ENCODE results near the gene APCDD1L.
A peak's percentile ranks its signal among the peaks of the same experiment; 100 is the strongest.

APCDD1L gene

DNA sequence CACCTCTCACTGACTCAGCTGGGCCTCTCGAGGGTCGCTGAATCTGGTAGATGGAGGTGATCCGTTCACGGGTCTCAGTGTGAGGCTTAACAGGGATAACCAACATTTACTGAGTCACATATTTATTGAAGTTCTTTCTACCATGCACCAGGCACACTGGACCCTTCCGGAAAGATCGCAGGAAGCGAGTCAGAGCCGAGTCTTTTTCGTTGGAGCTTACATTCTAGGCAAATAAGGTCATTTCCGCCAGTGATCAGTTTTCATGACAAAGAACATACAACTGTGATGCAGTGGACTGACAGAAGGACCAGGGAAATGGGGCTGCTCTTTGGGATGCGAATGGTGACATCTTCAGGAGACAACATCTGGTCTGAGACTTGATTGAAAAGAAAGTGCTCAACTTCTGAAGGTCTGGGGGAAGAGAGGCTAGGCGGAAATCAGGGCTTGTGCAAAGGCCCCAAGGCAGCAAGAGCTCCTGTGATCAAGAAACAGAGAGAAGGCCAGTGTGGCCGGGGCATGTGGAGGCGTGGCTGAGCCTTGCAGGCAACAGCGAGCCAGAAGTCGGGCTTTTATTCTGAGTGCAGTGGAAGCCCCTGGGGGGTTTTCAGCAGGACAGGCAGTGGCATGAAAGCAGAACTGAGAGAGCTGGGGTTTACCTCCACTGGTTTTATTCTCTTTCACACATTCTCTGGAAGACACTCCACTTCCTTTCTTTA, 56.7 kb downstream of the APCDD1L start:
- Histone ChIP-seq H3K4me1 (peaks cover 40% of the 10 kb centered on the region), H3K36me3 (peaks cover 12% of the 10 kb centered on the region), H3K4me2 (peak overlapping the region; percentile 64), H3K27ac (no peak overlapping the region), H3K9ac (no peak overlapping the region; the same call in 1 of the 2 replicates), H3K4me3 (no peak overlapping the region), H3K9me3 (peaks cover 30% of the 10 kb centered on the region), H4K20me1 (peaks cover 30% of the 10 kb centered on the region; the same call in 1 of the 2 replicates), H3K27me3 (no peaks in the 10 kb centered on the region)
- TF ChIP-seq Cebpa-rat (IDR thresholded peaks at IDR 0.05), result no peak

DNA sequence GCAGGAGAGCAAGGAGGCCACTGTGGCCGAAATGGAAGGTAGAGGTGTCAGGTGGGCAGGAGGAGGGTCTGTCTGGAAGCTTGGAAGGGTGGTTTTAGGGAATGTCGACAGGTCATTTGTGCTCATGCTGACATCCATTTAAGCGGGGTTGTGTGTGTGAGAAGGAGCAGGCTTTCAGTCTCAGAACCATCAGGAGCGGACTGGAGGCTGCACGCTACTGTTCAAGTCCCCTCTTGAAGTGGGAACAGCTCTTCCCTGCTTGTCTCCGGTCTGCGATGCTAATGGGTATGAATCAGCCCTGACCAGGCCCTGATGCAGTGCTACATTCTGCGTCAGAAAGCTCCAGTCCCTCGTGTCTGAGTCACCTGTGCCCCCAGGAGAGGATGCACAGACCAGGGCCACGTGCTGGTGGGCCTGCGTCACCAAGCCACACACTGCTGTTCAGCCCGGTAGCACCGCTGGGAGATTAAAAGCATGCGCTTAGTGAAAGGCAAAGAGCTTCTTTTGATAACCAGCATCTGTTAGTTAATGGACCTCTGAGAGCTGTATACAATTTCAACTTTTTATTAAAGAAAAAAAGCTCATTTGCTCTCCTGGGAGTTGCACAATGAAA, 58.0 kb downstream of the APCDD1L start:
- Histone ChIP-seq H3K9me3 (peaks cover 23% of the 10 kb centered on the region), H3K4me3 (no peak overlapping the region), H3K4me1 (peaks cover 40% of the 10 kb centered on the region), H3K27ac (no peak overlapping the region), H3K9ac (no peak overlapping the region), H3K27me3 (no peaks in the 10 kb centered on the region), H3K4me2 (peak overlapping the region; percentile 64; the same call in 1 of the 2 replicates), H3K36me3 (peaks cover 14% of the 10 kb centered on the region), H4K20me1 (peaks cover 30% of the 10 kb centered on the region; the same call in 1 of the 2 replicates)
- no peak for TF ChIP-seq Cebpa-rat (IDR thresholded peaks at IDR 0.05)

DNA sequence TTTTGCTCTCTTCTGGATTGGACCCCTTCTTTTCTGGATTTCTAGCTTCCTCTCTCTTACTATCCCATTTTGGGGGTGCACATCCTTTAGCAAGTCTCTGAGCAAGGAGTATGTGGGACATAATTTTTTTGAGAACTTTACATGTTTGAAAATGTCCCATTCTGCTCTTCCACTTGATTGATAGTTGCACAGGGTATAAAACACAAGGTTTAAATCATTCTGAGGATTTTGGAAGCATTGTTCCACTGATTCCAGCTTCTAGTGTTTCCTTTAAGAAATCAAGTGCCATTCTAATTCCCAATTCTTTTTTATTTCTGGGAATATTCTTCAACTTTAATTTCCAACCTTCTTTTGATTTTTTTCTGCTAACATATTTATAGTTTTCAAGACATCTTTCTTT, 60.7 kb downstream of the APCDD1L start:
- H3K4me3 ChIP-seq, result no peak overlapping the region

DNA sequence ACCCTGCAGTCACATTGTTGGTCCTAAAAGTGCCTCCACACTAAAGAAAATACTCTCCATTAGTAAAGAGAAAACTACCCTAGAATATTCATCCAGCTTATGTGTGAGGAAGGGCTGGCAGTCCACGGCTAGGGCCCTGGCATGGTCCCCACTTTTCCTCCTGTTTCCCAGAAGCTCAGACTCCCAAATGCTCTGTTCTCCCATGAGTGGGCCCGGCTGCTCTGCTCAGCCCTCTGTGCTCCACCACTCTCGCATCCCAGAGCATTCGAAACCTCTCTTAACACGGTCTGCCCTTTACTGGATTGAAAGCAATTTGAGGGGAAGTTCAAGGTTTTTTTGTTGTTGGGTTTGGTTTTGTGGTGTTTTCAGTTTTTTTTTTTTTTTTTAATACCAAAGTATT, 61.8 kb downstream of the APCDD1L start:
- H4K20me1 ChIP-seq, result peaks cover 15% of the 10 kb centered on the region; the same call in 1 of the 2 replicates
- no peak overlapping the region for H3K9ac ChIP-seq
- no peak overlapping the region for H3K27ac ChIP-seq
- H3K27me3 ChIP-seq, result no peaks in the 10 kb centered on the region
- H3K4me2 ChIP-seq, result no peak overlapping the region
- no peak for TF ChIP-seq Cebpa-rat (IDR thresholded peaks at IDR 0.05)
- peaks cover 15% of the 10 kb centered on the region for H3K4me1 ChIP-seq
- H3K9me3 ChIP-seq, result peaks cover 22% of the 10 kb centered on the region
- H3K4me3 ChIP-seq, result no peak overlapping the region
- peaks cover 40% of the 10 kb centered on the region for H3K36me3 ChIP-seq

More for the DNA sequence above, 60.7 kb downstream of the APCDD1L start:
- Histone ChIP-seq H3K27me3 (no peaks in the 10 kb centered on the region), H3K9ac (no peak overlapping the region), H3K9me3 (peaks cover 22% of the 10 kb centered on the region), H3K27ac (no peak overlapping the region), H4K20me1 (peaks cover 23% of the 10 kb centered on the region; the same call in 1 of the 2 replicates), H3K4me1 (peaks cover 26% of the 10 kb centered on the region), H3K4me2 (no peak overlapping the region), H3K36me3 (peaks cover 33% of the 10 kb centered on the region)
- TF ChIP-seq Cebpa-rat (IDR thresholded peaks at IDR 0.05), result no peak

DNA sequence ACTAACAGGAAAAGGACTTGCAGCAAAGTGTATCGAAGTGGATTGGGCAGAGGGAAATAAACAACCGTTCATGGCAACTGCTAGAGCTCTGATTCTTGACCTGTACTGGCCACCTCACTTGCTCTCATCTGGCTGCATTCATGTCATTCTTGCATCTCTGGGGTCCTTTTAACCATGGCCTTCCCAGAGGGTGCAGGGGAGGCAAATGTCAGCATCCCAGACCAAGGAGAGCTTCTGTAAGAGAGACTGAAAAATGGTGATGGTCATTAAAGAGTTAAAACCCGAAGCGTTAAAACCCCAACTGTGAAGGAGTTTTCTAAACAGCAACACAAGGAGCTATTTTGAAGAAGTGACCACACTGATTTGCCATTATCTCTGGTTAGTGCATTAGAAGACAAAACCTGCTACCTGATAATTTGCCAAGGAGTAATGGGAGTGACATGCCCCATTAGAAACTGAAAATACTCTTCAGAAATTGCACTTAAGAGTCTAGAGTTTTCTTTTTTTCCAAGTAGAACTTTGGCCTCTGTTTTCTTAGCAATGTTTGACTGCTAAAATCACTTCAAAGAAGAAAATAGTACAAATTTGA, 62.4 kb downstream of the APCDD1L start:
- H3K36me3 ChIP-seq, result peaks cover 46% of the 10 kb centered on the region

DNA sequence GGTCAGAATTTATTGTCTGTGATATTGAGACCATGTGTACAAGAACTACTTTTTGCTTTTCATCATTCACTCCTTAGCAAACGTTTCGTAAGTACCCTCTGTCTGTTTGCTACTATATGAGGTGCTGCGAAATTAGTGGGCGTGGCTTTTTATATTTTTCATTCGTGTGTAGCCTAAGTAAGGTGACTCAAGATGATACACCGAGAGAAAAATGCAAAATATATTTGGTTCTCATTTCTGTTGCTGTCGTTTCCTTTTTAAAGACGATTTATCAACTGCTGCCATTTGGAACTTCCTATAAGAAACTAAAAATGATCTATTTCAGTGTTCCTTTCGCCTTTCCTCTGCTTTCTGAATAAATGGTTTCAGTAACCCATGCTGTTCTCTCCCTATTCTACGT, 64.9 kb downstream of the APCDD1L start:
- peaks cover 30% of the 10 kb centered on the region for H3K4me1 ChIP-seq
- H3K27me3 ChIP-seq, result no peaks in the 10 kb centered on the region
- H3K9ac ChIP-seq, result no peak overlapping the region
- no peak overlapping the region for H3K27ac ChIP-seq
- no peak for TF ChIP-seq Cebpa-rat (IDR thresholded peaks at IDR 0.05)
- peaks cover 61% of the 10 kb centered on the region for H3K36me3 ChIP-seq
- H3K4me2 ChIP-seq, result no peak overlapping the region
- H4K20me1 ChIP-seq, result peaks cover 32% of the 10 kb centered on the region
- H3K9me3 ChIP-seq, result peaks cover 21% of the 10 kb centered on the region
- H3K4me3 ChIP-seq, result no peak overlapping the region

More for the DNA sequence above, 62.4 kb downstream of the APCDD1L start:
- peaks cover 22% of the 10 kb centered on the region for H3K9me3 ChIP-seq
- H3K4me3 ChIP-seq, result no peak overlapping the region
- H3K27ac ChIP-seq, result no peak overlapping the region
- no peak overlapping the region for H3K4me2 ChIP-seq
- no peak for TF ChIP-seq Cebpa-rat (IDR thresholded peaks at IDR 0.05)
- H3K9ac ChIP-seq, result no peak overlapping the region
- peaks cover 13% of the 10 kb centered on the region for H3K4me1 ChIP-seq
- H4K20me1 ChIP-seq, result peaks cover 15% of the 10 kb centered on the region; the same call in 1 of the 2 replicates
- no peaks in the 10 kb centered on the region for H3K27me3 ChIP-seq

DNA sequence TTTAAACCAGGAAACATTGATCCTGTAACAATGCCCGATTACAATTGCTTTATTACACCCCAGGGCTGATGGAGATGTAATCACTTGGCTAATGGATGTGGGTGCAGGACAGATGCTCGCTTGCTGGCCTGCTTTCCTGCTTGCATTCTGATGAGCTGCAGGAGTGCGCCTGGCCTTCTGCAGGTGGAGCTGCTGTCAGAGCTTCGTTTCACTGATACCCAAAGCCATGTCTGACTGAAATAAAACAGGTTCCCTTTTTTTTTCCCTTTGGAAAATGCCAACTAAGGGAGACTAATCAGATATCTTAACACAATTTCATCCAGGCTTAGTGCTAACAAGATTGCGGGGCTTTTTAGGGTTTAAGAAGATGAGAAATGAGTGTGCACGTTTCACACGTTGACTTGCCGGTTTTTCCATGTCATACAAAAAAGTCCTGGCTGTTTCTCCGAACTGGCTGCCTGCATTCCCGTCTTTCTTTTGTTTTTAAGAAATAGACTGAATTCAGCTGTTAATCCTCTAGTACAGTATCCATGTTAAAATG, 65.4 kb downstream of the APCDD1L start:
- Histone ChIP-seq H3K4me1 (peaks cover 35% of the 10 kb centered on the region), H3K36me3 (peaks cover 61% of the 10 kb centered on the region), H3K9ac (no peak overlapping the region), H4K20me1 (peaks cover 37% of the 10 kb centered on the region), H3K27me3 (no peaks in the 10 kb centered on the region), H3K9me3 (peaks cover 16% of the 10 kb centered on the region), H3K4me3 (no peak overlapping the region), H3K4me2 (no peak overlapping the region), H3K27ac (no peak overlapping the region)
- TF ChIP-seq Cebpa-rat (IDR thresholded peaks at IDR 0.05), result no peak

DNA sequence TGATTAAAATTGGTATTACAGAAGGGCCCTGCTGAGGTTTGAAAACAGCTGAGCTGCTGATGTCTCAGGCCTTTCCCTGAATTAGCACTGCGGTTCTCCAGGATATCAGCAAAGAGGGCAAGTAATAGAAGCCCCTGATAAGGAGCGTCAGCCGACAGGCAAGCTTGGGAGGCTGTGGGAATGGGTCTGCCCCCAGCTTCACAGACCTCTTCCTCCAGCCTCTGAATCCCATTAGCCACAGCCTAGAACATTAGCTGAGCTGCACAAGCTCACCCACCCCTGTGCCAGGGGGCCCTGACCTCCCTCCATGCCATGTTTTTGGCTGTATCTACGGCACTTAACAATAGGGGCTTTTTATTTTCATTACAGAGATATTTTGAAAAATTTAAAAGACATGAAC, 66.2 kb downstream of the APCDD1L start:
- Histone ChIP-seq H3K36me3 (peaks cover 63% of the 10 kb centered on the region), H3K27me3 (no peaks in the 10 kb centered on the region), H3K9ac (no peak overlapping the region), H3K4me3 (no peak overlapping the region), H4K20me1 (peaks cover 45% of the 10 kb centered on the region), H3K27ac (no peak overlapping the region), H3K4me2 (no peak overlapping the region), H3K4me1 (peaks cover 43% of the 10 kb centered on the region), H3K9me3 (peaks cover 8% of the 10 kb centered on the region)
- TF ChIP-seq Cebpa-rat (IDR thresholded peaks at IDR 0.05), result no peak

DNA sequence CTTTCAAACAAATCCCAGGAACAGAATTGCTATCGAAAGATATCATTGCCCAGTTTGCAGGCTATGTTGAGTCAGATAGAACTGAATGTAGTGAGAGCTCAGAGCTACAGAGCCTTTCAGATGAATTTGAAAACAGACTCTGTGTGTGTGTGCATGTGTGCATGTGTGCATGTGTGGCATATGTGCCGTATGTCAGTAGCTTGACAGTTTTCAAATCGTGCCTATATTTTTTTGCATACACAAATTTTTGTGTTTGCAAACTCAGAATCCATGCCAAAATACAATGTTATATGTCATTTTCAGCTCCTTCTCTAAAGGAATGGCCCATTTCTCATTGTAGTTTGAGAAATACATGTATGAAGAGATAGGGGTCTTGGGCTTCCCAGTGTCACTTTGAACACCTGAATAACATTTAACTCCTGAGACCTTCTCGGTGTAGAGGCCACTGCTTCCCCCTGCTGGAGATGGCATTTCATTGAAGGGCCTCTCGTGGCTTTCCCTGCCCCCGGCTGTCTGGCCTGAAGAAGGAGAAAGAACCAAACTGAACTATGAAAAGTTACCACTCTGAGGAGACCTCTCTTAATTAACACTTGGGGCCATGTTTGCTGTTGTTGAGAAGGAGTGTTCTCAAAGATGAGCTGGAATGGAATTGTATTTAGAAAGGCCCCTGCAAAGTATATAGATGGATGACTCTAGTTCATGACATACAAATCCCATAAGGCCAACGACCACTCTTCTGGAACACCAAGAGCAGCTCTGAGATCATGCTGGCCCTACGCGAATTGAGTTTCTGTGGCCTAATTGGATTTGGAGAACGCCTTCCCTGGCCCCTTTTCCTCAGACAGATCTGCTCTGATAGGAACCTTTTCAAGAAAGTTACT, 67.4 kb downstream of the APCDD1L start:
- H3K9ac ChIP-seq, result no peak overlapping the region
- H4K20me1 ChIP-seq, result peaks cover 53% of the 10 kb centered on the region
- H3K27ac ChIP-seq, result no peak overlapping the region
- H3K27me3 ChIP-seq, result no peaks in the 10 kb centered on the region
- peak overlapping the region; percentile 17; the same call in 1 of the 2 replicates for H3K4me2 ChIP-seq
- H3K4me3 ChIP-seq, result no peak overlapping the region
- H3K36me3 ChIP-seq, result peaks cover 72% of the 10 kb centered on the region
- peaks cover 51% of the 10 kb centered on the region for H3K4me1 ChIP-seq
- no peak for TF ChIP-seq Cebpa-rat (IDR thresholded peaks at IDR 0.05)
- no peaks in the 10 kb centered on the region; the same call in 1 of the 2 replicates for H3K9me3 ChIP-seq
